8988T (cell line): ENCODE results near the gene TNFRSF8.
"Not testable (repeated sequence)": the region's sequence is repeated elsewhere in the genome, so short reads cannot be mapped to it uniquely, and the experiment has no call there.

Experiments
- DNase-seq: peaks from one replicate; pipeline ENCODE4 v3.0.0; 2011

Gene TNFRSF8

DNA sequence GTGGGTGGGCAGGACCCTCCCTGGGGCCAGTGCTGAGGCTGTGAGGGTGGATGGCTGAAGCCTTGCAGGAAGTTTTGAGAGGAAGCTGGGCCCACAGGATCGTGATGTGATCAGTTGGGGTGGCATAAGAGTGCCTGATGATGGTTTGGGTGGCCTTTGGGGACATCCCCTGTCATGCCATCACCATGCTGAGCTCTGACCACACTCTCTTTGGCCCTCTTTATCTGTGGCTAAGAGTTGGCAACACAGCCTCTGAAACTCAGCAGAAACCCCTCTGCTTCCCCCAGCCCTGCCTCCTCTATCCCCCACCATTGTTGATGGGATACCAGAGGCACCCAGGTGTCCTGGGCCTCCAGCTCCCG lies 24.0 kb upstream of the TNFRSF8 start:
- DNase-seq = no peak

DNA sequence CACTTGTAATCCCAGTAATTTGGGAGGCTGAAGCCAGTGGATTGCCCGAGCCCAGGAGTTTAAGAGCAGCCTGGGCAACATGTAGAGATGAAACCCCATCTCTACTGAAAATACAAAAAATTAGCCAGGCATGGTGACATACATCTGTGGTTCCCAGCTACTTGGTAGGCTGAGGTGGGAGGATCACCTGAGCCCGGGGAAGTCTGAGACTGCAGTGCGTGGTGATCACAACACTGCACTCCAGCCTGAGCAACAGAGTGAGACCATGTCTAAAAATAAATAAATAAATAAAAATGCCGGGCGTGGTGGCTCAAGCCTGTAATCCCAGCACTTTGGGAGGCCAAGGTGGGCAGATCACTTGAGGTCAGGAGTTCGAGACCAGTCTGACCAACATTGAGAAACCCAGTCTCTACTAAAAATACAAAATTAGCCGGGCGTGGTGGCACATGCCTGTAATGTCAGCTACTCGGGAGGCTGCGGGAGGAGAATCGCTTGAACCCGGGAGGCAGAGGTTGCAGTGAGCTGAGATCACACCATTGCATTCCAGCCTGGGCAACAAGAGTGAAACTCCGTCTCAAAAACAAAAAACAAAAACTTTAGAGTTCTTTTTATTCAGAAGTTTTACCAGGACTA lies 23.2 kb upstream of the TNFRSF8 start:
- not testable (repeated sequence) for DNase-seq

DNA sequence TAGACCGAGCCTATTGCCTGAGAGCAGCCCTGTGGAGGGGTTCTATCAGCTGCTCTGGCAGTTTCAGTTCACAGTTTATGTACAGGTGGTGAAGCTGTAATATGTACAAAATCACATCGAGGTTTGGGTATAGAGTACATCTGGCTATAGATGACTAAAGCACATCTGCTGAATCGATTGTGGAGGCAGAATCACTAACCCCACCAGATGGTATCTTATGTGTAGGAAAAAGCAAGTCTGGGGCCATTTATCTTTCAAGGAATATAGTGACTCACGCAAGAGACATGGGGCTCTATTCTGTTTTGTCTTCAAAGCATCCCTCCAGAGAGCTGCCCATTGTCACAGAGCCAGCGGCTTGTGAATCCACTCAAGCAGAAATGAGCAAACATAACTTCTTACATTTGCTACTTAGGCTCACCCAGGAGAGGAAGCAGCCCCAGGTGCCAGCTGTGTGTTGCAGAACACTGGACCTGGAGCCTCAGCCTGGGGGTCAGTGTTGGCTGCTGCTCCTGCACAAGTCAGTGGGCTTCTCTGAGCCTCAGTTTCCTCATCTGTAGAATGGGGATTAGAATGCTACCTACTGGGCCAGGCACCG lies 22.5 kb upstream of the TNFRSF8 start:
- DNase-seq = no peak

DNA sequence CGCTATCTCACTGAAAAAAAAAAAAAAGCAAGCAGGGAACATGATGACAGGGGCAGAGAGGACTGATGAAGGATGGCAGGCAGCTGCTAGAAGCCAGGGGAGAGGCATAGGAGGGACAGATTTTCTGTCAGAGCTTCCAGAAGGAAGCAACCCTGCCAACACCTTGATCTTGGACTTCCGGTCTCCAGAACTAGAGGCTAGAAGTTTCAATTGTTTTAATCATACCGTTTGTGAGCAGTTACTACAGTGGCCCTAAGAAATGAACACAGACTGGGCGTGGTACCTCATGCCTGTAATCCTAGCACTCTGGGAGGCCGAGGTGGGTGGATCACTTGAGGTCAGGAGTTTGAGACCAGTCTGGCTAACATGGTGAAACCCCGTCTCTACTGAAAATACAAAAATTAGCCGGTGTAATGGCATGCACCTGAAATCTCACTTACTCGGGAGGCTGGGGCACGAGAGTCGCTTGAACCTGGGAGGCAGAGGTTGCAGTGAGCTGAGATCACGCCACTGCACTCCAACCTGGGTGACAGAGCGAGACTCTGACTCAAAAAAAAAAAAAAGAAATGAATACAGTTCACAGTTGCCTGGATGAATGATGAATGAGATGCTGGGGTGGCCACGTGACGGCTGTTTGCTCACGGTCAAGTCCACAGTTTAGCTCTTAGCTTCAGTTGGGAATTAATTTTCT lies 18.8 kb upstream of the TNFRSF8 start:
- not testable (repeated sequence) for DNase-seq

DNA sequence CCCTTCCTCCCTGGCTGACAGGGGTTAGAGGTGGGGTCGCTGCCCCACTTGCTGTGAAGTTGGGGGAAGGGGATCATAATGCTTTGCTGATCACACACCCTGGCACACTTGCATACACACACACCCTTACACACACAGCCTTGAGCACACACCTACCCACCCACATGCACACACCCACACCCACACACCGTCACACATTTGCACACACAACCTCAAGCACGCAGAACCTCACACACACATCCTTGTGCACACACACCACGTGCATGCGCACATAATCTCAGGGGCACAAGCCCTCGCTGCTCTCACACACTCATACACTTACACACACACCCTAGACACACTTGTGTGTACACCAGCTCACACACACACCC lies 16.4 kb upstream of the TNFRSF8 start:
- DNase-seq = no peak

DNA sequence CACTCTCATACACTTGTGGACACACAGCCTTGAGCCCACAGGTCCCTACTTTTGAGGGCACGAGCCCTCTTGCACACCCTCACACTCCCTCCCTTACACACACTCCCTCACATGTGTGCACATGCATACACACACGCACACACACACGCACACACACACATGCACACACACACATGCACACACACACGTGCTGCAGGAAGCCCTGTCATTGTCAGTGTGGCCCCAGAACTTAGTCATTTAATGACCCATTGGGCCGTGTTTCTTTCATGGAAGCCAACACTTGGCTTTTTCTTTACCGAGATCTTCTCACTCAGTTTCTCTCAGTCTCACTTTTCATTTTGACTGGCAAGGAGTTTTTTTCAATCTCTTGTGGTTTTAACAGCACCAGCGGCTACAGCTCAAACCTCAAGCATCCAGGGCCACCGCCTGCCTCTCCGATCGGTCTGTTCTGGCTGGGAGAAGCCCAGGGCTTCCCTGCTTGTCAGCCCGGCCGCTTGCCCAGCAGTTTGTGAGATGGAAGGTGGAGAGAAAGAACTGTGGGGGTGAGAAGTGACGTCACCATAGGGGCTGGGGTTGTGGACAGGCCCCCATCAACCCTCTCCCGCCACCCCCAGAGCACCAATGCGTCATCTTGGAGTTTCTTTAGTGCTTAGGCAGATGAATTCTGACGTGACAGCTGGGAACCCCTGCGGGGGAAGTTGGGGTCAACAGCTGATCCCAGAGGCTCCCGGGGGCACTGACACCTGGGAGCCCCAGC lies 15.8 kb upstream of the TNFRSF8 start:
- DNase-seq = no peak

DNA sequence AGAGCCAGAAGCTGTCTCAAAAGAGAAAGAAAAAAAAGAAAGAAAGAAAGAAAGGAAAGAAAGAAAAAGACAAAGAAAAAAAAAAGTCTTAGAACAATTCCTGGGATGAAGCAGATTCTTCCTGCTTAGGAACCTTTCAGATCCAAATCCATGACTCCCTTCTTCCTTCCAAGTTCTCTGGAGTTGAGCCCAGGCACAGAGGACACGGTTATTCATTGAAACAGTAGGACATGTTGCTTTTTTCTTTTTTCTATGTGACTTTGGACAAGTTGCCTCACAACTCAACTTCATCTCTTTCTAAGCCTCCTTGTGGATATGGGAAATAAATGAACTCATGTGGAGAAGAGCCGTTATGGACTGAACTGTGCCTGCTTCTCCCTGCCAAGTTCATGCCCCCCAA lies 14.7 kb upstream of the TNFRSF8 start:
- DNase-seq = no peak

DNA sequence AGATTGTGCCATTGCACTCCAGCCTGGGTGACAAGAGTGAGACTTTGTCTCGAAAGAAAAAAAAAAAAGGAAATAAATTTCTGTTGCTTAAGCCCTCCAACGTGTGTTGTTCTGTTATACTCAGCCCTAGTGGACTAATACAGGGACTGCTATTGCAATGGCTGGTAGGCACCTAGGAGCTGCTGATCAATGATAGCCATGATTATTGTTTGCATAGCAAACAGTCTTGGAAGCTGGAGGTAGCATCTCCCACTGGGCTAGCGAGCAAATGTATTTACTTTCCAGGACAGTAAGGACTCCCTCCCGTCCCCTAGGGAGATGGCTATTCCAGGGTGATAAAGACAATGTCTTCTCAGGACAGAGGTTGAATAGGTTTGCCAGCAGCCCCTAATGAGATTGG lies 13.5 kb upstream of the TNFRSF8 start:
- DNase-seq = no peak

DNA sequence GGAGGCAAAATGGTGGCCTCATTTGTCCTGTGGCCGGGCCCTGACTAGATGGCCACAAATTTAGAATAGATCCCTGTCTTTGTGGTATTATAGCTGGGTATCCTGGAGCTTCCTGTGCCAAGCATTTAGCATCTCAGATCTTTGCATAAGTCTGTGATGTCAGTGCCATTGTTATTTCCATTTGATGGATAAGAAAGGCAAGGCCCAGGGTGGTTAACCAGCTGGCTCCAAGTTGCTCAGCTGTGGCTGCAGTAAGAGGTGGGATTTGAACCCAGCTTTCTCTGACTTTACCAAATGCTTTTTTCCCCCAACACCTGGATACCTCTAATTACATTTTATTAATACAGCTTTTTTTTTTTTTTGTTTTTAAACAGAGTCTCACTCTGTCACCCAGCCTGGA lies 11.7 kb upstream of the TNFRSF8 start:
- DNase-seq = no peak

DNA sequence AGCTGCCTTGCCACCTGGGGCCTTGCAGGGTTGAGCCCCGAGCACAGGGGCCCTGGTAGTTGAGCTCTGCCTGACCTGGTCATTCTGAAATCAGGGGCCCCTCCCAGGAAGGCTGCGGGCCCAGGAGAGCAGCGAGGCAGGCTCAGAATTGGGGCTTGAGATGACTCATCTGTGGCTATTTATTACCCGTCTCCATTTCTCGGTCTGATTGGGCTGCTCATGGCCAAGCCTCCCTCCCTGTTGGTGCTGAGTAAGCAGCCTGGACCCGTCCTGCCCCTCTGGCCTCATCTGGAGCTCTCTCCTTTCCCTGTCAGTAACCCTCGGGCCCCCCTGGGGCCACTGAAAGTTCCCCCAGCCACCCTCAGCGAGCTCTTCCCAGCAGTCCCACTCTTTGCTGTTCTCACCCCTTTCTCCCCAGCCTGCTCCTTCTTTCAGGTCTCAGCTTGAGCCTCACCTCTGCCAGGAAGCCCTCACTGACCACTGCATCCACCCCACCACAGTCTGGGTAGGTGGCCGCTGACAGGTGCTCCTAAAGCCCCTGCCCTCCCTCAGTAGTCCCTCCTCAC lies 11.0 kb upstream of the TNFRSF8 start:
- DNase-seq = no peak

DNA sequence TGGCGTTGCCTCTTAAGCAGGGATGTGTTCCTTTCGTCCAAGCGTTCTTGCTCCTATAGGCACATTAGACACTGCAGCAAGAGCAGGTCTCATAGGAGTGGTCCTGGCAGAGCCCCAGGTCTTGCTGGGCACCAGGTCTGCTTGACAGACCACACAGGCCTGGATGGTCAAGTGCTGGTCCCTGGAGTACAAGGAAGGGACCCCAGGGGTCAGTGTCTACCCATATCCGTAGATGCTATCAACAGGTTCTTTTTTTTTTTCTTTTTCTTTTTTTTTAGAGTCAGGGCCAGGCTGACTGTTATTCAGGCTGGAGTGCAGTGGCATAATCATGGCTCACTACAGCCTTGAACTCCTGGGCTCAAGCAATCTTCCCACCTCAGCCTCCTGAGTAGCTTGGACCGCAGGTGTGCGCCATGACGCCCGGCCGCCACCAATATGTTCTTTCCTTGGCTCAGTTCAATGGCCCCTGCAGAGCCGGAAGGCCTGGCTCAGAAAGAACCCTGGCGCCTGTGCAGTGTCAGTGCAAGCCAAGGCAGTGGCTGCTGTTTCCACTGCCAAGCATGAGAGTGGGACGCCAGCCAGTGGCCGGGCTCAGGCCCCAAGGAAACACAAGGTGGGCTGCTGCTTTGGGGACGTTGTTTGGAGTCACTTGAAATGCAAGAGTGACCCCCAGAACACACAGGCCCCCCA lies 10.0 kb upstream of the TNFRSF8 start:
- DNase-seq = no peak

DNA sequence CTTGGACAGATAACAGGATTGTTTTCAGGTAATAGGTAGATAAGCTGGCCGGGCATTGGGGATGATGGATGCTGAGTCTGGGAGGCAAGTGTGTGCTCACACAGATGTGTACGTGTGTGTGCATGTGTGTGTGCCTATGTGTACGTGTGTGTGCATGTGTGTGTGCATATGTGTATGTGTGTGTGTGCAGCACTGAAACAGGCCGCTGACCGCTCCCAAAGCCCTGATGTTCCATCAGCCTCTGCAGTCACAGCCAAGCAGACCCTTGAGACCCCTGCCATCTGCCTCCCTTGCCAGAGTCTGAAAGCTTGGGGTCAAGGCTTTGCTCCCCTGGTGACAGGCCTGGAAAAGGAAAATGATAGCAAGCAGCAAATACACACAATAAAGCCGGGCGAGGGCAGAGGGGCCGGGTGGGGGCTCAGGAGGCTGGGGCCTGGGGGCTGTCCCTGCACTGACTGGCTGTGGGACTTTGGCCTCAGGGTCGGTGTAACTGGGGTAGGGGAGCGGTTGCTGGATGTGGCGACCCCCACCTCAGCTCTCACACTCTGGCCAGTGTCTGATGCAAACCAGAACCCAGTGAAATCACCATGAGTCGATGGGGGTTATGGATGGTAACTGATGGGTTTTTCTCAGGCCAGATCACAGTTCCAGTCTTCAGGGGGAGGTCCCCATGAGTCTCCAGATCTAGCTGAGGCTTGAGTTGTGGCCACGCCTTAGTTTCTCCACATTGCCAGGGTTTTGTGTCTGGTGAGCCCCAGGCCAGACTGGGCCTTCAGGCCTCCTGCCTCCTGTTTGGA lies 9.2 kb upstream of the TNFRSF8 start:
- no peak for DNase-seq

DNA sequence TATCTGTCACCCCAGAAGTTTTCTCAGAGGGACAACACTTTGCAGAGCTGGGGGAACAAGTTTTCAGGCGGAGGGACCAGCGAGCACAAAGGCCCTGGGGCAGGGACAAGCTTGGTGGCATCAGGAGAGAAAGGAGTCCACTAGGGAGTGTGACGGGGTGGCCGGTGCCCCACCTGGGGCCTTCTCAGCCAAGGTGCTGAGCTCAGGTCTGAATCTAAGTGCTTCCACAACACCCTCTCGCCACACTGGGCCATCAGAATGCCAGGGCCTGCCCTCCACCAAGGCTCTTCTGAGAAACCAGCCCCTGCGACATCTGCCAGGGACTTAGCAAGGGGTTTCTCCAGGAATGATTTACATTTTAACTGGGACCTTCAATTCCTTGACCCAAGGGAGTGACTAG lies 7.8 kb upstream of the TNFRSF8 start:
- no peak for DNase-seq

DNA sequence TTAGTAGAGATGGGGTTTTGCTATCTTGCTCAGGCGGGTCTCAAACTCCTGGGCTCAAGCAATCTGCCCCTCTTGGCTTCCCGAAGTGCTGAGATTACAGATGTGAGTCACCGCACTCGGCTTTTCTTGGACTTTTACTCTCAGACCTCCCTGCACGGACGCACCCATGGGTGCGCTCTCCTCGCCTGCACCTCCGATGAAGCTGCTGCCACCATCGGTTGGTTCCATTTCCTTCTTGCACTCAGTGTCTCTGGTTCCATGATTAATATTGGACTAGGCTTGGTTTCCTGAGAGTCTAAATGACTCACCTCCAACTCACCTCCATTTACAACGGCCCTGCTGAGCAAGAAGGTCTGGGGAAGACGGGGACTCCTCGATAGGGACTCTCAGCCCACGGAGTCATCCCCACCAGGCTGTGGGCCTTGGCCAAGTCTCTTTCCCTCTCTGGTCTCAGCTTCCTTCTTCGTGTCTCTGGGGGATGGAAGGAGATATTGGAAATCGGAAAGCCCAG lies 6.7 kb upstream of the TNFRSF8 start:
- DNase-seq = no peak

DNA sequence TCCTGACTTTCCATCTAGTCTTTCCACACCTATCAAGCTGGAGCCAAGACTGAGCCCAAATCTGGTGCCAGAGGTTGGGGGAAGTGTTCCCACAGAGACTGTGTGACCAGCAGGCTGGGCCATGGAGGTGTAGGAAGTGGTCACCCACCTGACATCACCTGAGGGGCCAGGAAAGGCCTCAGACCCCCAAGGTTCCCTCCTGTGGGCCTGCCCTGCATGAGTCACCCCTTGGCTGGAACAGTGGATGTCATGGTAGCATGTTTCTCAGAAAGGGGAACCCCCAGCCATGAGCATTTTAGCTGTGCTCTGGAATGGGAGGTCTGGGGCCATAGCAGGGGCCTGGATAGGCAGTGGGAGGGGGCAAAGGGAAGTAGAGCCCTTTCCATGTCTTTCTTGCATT lies 5.7 kb upstream of the TNFRSF8 start:
- DNase-seq = no peak

DNA sequence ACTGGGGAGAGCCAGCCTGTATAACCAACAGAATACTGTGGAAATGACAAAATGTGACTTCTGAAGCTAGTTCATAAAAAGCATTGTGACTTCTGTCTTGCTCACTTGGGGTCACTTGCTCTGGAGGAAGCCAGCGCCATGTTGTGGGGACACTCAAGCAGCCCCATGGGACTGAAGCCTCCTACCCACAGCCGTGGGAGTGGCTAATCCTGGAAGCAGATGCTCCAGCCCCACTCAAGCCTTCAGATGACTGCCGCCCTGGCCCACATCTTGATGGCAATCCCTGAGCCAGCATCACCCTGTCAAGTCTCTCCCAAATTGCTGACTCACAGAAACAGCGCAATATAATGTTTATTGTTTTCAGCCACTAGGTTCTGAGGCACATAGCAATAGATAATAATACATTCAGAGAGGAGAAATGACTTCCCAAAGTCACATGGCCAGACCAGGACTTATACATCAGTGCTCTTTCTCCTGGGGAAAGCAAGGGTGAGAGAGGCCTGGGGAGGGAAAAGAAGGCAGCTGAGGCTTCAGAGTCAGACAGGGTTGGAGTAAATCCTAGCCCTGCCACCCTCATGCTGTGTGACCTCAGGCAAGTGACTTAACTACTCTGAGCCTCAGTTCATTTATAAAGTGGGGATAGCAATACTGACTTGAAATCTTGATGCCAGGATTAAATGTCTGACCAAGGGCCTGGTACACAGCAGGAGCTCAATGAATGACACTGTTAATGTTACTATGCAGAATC lies 5.0 kb upstream of the TNFRSF8 start:
- no peak for DNase-seq

DNA sequence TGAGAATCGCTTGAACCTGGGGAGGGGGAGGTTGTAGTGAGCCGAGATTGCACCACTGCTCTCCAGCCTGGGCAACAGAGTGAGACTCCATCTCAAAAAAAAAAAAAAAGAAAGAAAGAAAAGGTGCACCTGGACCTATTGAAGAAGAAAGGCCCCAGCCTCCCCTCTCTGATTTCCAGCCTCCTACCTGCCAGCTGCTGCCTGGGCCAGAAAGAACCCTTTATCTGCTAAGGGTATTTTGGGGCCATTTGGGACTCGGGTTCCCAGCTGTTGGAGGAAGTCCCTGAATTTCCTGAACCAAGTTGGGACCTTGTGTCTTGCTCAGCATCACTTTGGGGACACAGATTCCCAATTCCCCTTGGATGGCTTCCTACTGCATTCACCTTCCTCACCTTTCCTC lies 3.9 kb upstream of the TNFRSF8 start:
- DNase-seq = no peak

DNA sequence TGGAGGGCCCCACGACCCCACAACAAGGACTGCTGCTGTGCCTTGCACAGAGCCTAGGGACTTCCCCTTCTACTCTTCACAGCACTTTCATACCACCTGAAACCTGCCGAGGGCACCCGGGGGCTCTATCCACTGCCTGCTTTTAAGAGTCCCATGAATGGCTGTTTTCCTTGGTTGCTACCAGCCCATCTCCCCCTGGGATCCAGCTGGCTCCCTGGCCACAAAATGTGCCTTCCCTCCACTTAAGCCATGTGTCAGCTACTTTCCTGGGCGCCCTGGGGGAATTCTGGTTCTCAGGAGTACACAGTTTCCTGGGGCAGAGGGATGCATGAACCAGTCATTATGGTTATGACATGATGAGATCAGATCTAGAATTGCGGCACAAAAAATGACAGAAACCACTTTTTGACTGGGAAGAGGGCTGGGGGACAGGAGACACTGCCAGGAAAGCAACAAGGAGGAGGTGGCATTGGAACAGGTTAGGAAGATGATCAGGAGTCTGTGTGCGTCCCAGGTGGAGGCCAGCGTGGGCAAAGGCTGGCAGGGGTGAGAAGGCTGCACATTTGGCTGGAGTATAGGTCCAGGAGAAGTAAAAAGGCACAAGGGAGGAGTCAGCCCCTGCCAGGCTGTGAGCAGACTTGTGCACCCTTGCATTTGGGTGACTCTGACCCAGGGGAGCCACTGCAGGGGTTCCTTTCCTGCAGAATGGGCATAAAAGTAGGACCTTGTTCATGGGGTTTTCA lies 3.2 kb upstream of the TNFRSF8 start:
- DNase-seq = no peak

DNA sequence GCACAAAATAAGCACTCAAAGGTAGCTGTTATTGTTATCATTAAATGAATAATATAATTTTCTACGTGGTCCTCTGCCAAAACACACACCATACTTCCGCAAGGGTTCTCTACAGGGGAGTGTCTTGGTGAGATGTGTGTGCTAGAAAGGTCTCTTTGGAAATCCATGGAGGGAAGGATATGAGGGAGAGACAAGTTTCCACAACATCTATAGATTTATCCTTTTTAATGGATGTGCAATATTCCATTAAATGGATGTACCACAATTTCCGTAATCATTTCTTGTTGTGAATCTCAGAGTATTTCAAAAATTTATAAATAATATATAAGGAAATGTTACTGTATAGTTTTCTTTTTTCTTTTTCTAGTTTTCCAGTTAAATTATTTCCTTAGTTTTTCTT lies 2.6 kb upstream of the TNFRSF8 start:
- no peak for DNase-seq
